Osteoblast (primary cell): Measurements from ENCODE around the gene DIP2C. TPM values are rescaled to one million over a fixed set of nuclear protein-coding genes. Genes with fewer than 3 reads are reported as not detected.

ENCODE experiments used
- DNase-seq: peaks from one replicate; pipeline ENCODE4 v3.0.0; 2011; ENCODE audit warnings: low spot score, mixed read lengths; ENCODE audit not compliant: insufficient read length; ENCODE audit errors: missing footprints
- H2AFZ ChIP-seq: 2 replicates; pipeline ENCODE4 v1.6.0; 2011; ENCODE audit warnings: mild to moderate bottlenecking, low read length
- H3K27ac ChIP-seq: 2 replicates; pipeline ENCODE4 v1.5.1; 2011; ENCODE audit warnings: mild to moderate bottlenecking, low read depth, low read length, moderate library complexity
- H3K27me3 ChIP-seq: 2 replicates; pipeline ENCODE4 v1.6.0; 2012; ENCODE audit warnings: mild to moderate bottlenecking, control low read depth, inconsistent platforms, low read length, moderate library complexity; ENCODE audit not compliant: insufficient read depth
- H3K36me3 ChIP-seq: 2 replicates; pipeline ENCODE4 v1.5.1; 2011; ENCODE audit warnings: mild to moderate bottlenecking, low read length, control low read depth, moderate library complexity; ENCODE audit not compliant: insufficient read depth
- H3K4me1 ChIP-seq: 2 replicates; pipeline ENCODE4 v1.5.1; 2011; ENCODE audit warnings: mild to moderate bottlenecking, low read length, control low read depth, moderate library complexity; ENCODE audit not compliant: insufficient read depth
- H3K4me2 ChIP-seq: 2 replicates; pipeline ENCODE4 v1.6.0; 2011; ENCODE audit warnings: mild to moderate bottlenecking, low read length; ENCODE audit not compliant: insufficient read depth
- H3K4me3 ChIP-seq: fragments of 200-600 bp; sonication (generic); 3 replicates; pipeline ENCODE4 v1.5.1; 2012; ENCODE audit warnings: mild to moderate bottlenecking, low read length, inconsistent platforms; ENCODE audit not compliant: insufficient read depth
- H3K79me2 ChIP-seq: 2 replicates; pipeline ENCODE4 v1.6.0; 2012; ENCODE audit warnings: mild to moderate bottlenecking, low read length, control low read depth, inconsistent platforms; ENCODE audit not compliant: insufficient read depth
- H3K9me3 ChIP-seq: 2 replicates; pipeline ENCODE4 v1.5.1; 2011; ENCODE audit warnings: low read depth, low read length, control low read depth
- H4K20me1 ChIP-seq: 2 replicates; pipeline ENCODE4 v1.6.0; 2012; ENCODE audit warnings: mild to moderate bottlenecking, low read length, control low read depth; ENCODE audit not compliant: insufficient read depth
- total RNA-seq: library from RNA; depleted of rRNA; stranded (reverse); fragments of >200 nt; gene quantifications from 2 replicates; pipeline ENCODE4 v1.2.3, GENCODE V29; 2012
- TF ChIP-seq, protein P1 (sequence below): IDR thresholded peaks from 2 replicates; pipeline ENCODE4 v1.5.1; 2011; ENCODE audit warnings: mild to moderate bottlenecking, low read depth, low read length, moderate library complexity; ENCODE audit errors: extremely low read depth

The DIP2C gene
- total RNA-seq, 1 donor: 36.9 TPM

DNA sequence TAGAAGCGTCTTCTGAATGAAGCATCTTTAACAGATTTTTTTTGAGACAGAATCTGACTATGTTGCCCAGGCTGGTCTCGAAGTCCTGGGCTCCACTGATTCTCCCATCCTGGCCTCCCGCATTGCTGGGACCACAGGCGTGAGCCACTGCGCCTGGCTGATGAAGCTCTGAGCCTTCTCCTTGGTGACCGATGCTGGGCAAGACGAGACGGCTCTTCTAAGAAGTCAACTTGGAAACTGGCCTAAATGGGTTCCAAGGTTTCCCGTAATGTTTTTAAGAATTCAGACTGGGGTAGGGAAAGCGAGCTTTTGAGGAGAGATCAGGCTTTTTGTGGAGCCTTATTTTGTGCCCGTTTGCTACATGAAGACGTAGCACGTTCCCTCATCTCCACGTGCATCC is 329.7 kb downstream of the DIP2C start:
- TF ChIP-seq, protein P1, sequence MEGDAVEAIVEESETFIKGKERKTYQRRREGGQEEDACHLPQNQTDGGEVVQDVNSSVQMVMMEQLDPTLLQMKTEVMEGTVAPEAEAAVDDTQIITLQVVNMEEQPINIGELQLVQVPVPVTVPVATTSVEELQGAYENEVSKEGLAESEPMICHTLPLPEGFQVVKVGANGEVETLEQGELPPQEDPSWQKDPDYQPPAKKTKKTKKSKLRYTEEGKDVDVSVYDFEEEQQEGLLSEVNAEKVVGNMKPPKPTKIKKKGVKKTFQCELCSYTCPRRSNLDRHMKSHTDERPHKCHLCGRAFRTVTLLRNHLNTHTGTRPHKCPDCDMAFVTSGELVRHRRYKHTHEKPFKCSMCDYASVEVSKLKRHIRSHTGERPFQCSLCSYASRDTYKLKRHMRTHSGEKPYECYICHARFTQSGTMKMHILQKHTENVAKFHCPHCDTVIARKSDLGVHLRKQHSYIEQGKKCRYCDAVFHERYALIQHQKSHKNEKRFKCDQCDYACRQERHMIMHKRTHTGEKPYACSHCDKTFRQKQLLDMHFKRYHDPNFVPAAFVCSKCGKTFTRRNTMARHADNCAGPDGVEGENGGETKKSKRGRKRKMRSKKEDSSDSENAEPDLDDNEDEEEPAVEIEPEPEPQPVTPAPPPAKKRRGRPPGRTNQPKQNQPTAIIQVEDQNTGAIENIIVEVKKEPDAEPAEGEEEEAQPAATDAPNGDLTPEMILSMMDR: no peak
- Histone ChIP-seq H3K27ac (no peak overlapping the region), H3K4me3 (no peak overlapping the region), H2AFZ (no peak overlapping the region), H3K4me1 (no peaks in the 10 kb centered on the region), H3K36me3 (peaks cover 78% of the 10 kb centered on the region), H3K4me2 (no peak overlapping the region), H4K20me1 (no peaks in the 10 kb centered on the region), H3K79me2 (no peaks in the 10 kb centered on the region), H3K9me3 (no peaks in the 10 kb centered on the region), H3K27me3 (no peaks in the 10 kb centered on the region)
- DNase-seq: peak; percentile 13

DNA sequence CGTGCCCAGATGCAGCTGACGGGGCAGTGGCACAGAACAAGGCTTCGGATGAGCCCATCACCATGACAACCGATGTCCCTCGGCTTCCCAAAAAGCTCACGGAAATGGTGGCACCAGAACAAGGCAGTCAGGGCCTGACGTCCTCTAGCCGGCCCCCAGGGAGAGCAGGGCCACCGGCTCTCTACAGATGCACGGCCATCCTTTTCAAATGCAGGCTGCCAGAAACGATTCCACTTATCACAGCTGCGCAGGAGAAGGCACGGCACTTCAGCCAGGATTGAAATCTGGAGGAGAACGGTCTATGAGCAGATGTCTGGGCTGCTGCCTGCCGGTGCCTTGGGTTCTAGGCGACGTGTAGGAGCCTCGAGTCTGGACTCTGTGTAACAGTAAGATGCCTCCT is 330.4 kb downstream of the DIP2C start:
- Histone ChIP-seq H4K20me1 (no peaks in the 10 kb centered on the region), H3K4me3 (no peak overlapping the region), H3K36me3 (peaks cover 72% of the 10 kb centered on the region), H3K4me1 (no peaks in the 10 kb centered on the region), H3K4me2 (no peak overlapping the region), H3K27me3 (no peaks in the 10 kb centered on the region), H3K27ac (no peak overlapping the region), H3K9me3 (no peaks in the 10 kb centered on the region), H3K79me2 (no peaks in the 10 kb centered on the region), H2AFZ (no peak overlapping the region)
- TF ChIP-seq, protein P1: no peak
- peak; percentile 29 for DNase-seq

DNA sequence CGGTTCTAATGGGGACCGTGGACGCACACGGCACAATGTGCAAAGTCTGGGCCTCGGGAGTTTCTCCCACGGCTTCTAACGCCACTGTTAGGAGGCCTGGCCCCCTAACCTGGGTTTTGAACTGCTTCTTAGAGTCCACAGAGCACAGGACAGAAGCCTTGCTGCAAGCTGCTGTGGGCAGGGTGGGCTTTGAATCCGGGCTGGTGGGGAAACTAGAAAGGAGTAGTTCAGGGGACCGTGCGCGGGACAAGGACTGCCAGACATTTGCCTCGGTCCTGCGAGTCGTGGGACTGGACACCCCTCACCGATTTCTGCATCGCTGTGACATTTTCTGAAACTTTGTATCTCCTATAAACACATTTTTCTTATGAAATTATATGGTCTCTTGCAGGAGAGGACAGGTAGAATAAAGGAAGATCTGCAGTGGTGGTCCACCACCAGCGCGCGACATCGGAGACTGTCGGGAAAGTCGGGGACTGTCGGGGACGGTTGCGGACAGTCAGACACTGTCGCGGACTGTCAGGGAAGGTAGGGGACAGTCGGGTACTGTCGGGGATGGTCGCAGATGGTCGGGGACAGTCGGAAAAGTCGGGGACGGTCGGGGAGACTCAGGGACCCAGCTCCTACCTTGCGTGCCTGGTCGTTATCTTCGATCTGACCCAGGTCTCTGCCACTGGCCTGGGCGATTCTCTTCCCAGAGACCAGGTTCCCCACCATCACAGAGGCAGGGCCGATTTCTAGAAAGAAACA is 332.1 kb downstream of the DIP2C start:
- Histone ChIP-seq H3K4me2 (no peak overlapping the region), H3K9me3 (no peaks in the 10 kb centered on the region), H3K27ac (no peak overlapping the region), H3K4me1 (no peaks in the 10 kb centered on the region), H4K20me1 (no peaks in the 10 kb centered on the region), H3K4me3 (no peak overlapping the region), H2AFZ (no peak overlapping the region), H3K79me2 (no peaks in the 10 kb centered on the region), H3K27me3 (no peaks in the 10 kb centered on the region), H3K36me3 (peaks cover 66% of the 10 kb centered on the region)
- TF ChIP-seq, protein P1: no peak
- DNase-seq: peak; percentile 62

DNA sequence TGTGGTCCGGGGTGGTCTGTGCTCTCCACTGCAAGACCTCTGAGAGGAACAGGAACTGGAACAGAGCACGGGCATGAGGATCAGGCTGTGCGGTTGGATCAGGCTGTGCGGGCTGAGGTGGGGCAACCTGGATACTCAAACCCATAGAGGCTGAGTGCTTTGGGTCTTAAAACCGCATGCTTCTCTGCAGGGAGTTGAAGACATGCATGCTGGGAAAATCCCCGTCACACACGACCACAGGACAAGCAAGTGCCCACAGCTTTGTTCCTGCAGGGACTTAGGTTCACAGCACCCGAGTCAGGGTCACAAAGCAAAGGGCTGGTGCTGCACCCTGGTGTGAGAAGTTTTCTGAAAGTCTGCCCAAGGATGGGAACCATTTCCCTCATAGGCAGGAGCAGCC is 333.0 kb downstream of the DIP2C start:
- no peaks in the 10 kb centered on the region for H4K20me1 ChIP-seq
- no peak overlapping the region for H3K4me3 ChIP-seq
- H3K36me3 ChIP-seq: peaks cover 58% of the 10 kb centered on the region
- no peaks in the 10 kb centered on the region for H3K9me3 ChIP-seq
- H3K79me2 ChIP-seq: no peaks in the 10 kb centered on the region
- H3K4me1 ChIP-seq: no peaks in the 10 kb centered on the region
- TF ChIP-seq, protein P1: no peak
- no peak overlapping the region for H3K4me2 ChIP-seq
- DNase-seq: no peak
- no peak overlapping the region for H2AFZ ChIP-seq
- H3K27ac ChIP-seq: no peak overlapping the region
- no peaks in the 10 kb centered on the region for H3K27me3 ChIP-seq
